Activated naive CD8-positive, alpha-beta T cell (primary cell): ENCODE data around the gene ZBED1.
"Not testable (repeated sequence)": the region's sequence is repeated elsewhere in the genome, so short reads cannot be mapped to it uniquely, and the experiment has no call there.

Experiments used
- H3K27ac Mint-ChIP-seq: one replicate; pipeline ENCODE4 v1.8.0; 2021; ENCODE audit warnings: mixed read lengths
- H3K27me3 Mint-ChIP-seq: one replicate; pipeline ENCODE4 v1.8.0; 2021; ENCODE audit warnings: mixed read lengths
- H3K36me3 Mint-ChIP-seq: one replicate; pipeline ENCODE4 v1.8.0; 2021; ENCODE audit warnings: mixed read lengths
- H3K4me1 Mint-ChIP-seq: one replicate; pipeline ENCODE4 v1.8.0; 2021; ENCODE audit warnings: low read depth, mixed read lengths
- H3K4me3 Mint-ChIP-seq: one replicate; pipeline ENCODE4 v1.8.0; 2021; ENCODE audit warnings: mild to moderate bottlenecking, mixed read lengths
- H3K9me3 Mint-ChIP-seq: one replicate; pipeline ENCODE4 v1.8.0; 2021; ENCODE audit warnings: low read depth, mixed read lengths

ZBED1 gene

GRCh38 chrX:2477313-2477712 lies 23.5 kb downstream of the ZBED1 start:
- H3K4me1 Mint-ChIP-seq, H3K9me3 Mint-ChIP-seq, H3K27ac Mint-ChIP-seq, H3K4me3 Mint-ChIP-seq, H3K36me3 Mint-ChIP-seq, H3K27me3 Mint-ChIP-seq: not testable (repeated sequence)

GRCh38 chrX:2474963-2475726 lies 25.6 kb downstream of the ZBED1 start:
- H3K9me3 Mint-ChIP-seq, result peaks cover 3% of the 10 kb centered on the region
- no peaks in the 10 kb centered on the region for H3K27me3 Mint-ChIP-seq
- H3K27ac Mint-ChIP-seq, result no peak overlapping the region
- H3K4me3 Mint-ChIP-seq, result no peak overlapping the region
- H3K36me3 Mint-ChIP-seq, result peaks cover 8% of the 10 kb centered on the region
- peaks cover 5% of the 10 kb centered on the region for H3K4me1 Mint-ChIP-seq

GRCh38 chrX:2474280-2474962 lies 26.4 kb downstream of the ZBED1 start:
- Mint-ChIP-seq H3K36me3 (peaks cover 6% of the 10 kb centered on the region), H3K4me3 (no peak overlapping the region), H3K9me3 (peaks cover 4% of the 10 kb centered on the region), H3K27ac (no peak overlapping the region), H3K27me3 (no peaks in the 10 kb centered on the region), H3K4me1 (peaks cover 5% of the 10 kb centered on the region)

GRCh38 chrX:2473064-2473463 lies 27.7 kb downstream of the ZBED1 start:
- not testable (repeated sequence) for H3K9me3 Mint-ChIP-seq, H3K36me3 Mint-ChIP-seq, H3K4me3 Mint-ChIP-seq, H3K27me3 Mint-ChIP-seq, H3K4me1 Mint-ChIP-seq, H3K27ac Mint-ChIP-seq

- Mint-ChIP-seq H3K4me3 (no peak overlapping the region), H3K36me3 (peaks cover 10% of the 10 kb centered on the region), H3K9me3 (peaks cover 4% of the 10 kb centered on the region), H3K27ac (no peak overlapping the region), H3K4me1 (peaks cover 5% of the 10 kb centered on the region), H3K27me3 (no peaks in the 10 kb centered on the region)
Measured at GRCh38 chrX:2471641-2472040, 29.1 kb downstream of the ZBED1 start.

- not testable (repeated sequence) for H3K4me3 Mint-ChIP-seq, H3K27me3 Mint-ChIP-seq, H3K4me1 Mint-ChIP-seq, H3K27ac Mint-ChIP-seq, H3K9me3 Mint-ChIP-seq
- H3K36me3 Mint-ChIP-seq, result peaks cover 12% of the 10 kb centered on the region
Measured at GRCh38 chrX:2471126-2471525, 29.6 kb downstream of the ZBED1 start.

GRCh38 chrX:2469852-2470251 lies 30.9 kb downstream of the ZBED1 start:
- not testable (repeated sequence) for H3K27ac Mint-ChIP-seq, H3K27me3 Mint-ChIP-seq, H3K4me3 Mint-ChIP-seq, H3K9me3 Mint-ChIP-seq, H3K36me3 Mint-ChIP-seq, H3K4me1 Mint-ChIP-seq

GRCh38 chrX:2469196-2469685 lies 31.5 kb downstream of the ZBED1 start:
- H3K27ac Mint-ChIP-seq, result no peak overlapping the region
- H3K4me1 Mint-ChIP-seq, result no peaks in the 10 kb centered on the region
- no peaks in the 10 kb centered on the region for H3K27me3 Mint-ChIP-seq
- H3K4me3 Mint-ChIP-seq, result no peak overlapping the region
- peaks cover 10% of the 10 kb centered on the region for H3K36me3 Mint-ChIP-seq
- H3K9me3 Mint-ChIP-seq, result peaks cover 4% of the 10 kb centered on the region

GRCh38 chrX:2468261-2469195 lies 32.2 kb downstream of the ZBED1 start:
- no peaks in the 10 kb centered on the region for H3K27me3 Mint-ChIP-seq
- H3K36me3 Mint-ChIP-seq, result peaks cover 10% of the 10 kb centered on the region
- H3K9me3 Mint-ChIP-seq, result peaks cover 4% of the 10 kb centered on the region
- no peak overlapping the region for H3K4me3 Mint-ChIP-seq
- no peak overlapping the region for H3K27ac Mint-ChIP-seq
- no peaks in the 10 kb centered on the region for H3K4me1 Mint-ChIP-seq

- Mint-ChIP-seq H3K4me1 (peaks cover 1% of the 10 kb centered on the region), H3K27me3 (no peaks in the 10 kb centered on the region), H3K36me3 (peaks cover 10% of the 10 kb centered on the region), H3K4me3 (no peak overlapping the region), H3K27ac (no peak overlapping the region), H3K9me3 (peaks cover 4% of the 10 kb centered on the region)
Measured at GRCh38 chrX:2466876-2467656, 33.7 kb downstream of the ZBED1 start.

- Mint-ChIP-seq H3K9me3 (no peaks in the 10 kb centered on the region), H3K4me1 (peaks cover 1% of the 10 kb centered on the region), H3K4me3 (no peak overlapping the region), H3K27me3 (no peaks in the 10 kb centered on the region), H3K36me3 (peaks cover 6% of the 10 kb centered on the region), H3K27ac (no peak overlapping the region)
Measured at GRCh38 chrX:2464677-2465166, 36.1 kb downstream of the ZBED1 start.

GRCh38 chrX:2463973-2464676 lies 36.7 kb downstream of the ZBED1 start:
- H3K9me3 Mint-ChIP-seq, result no peaks in the 10 kb centered on the region
- H3K4me1 Mint-ChIP-seq, result peaks cover 1% of the 10 kb centered on the region
- no peaks in the 10 kb centered on the region for H3K27me3 Mint-ChIP-seq
- H3K4me3 Mint-ChIP-seq, result no peak overlapping the region
- H3K27ac Mint-ChIP-seq, result no peak overlapping the region
- peaks cover 6% of the 10 kb centered on the region for H3K36me3 Mint-ChIP-seq

- not testable (repeated sequence) for H3K27me3 Mint-ChIP-seq, H3K4me3 Mint-ChIP-seq, H3K27ac Mint-ChIP-seq, H3K4me1 Mint-ChIP-seq, H3K9me3 Mint-ChIP-seq, H3K36me3 Mint-ChIP-seq
Measured at GRCh38 chrX:2463481-2463880, 37.3 kb downstream of the ZBED1 start.

GRCh38 chrX:2462780-2463179 lies 38.0 kb downstream of the ZBED1 start:
- no peaks in the 10 kb centered on the region for H3K27me3 Mint-ChIP-seq
- peaks cover 1% of the 10 kb centered on the region for H3K4me1 Mint-ChIP-seq
- H3K27ac Mint-ChIP-seq, result no peak overlapping the region
- no peaks in the 10 kb centered on the region for H3K9me3 Mint-ChIP-seq
- peaks cover 8% of the 10 kb centered on the region for H3K36me3 Mint-ChIP-seq
- no peak overlapping the region for H3K4me3 Mint-ChIP-seq
